Central memory CD4-positive, alpha-beta T cell (primary cell): Measurements from ENCODE around the gene SCAF11.
"Not testable (repeated sequence)": the region's sequence is repeated elsewhere in the genome, so short reads cannot be mapped to it uniquely, and the experiment has no call there.

Experiments used
- DNase-seq: peaks from one replicate; pipeline ENCODE4 v3.0.0; 2022
- total RNA-seq, 3 experiments: gene quantifications; one replicate each; lab custom pipeline; 2026; lab: John Stamatoyannopoulos, UW

The SCAF11 gene
- total RNA-seq: 206 to 384 (median 299) reads per million in 3 experiments

GRCh38 chr12:45990468-45991283 lies at the start of gene SCAF11:
Gene SCAF11, minus strand, starts transcription at chr12:45990574. Its CDS starts 26,407 bp downstream, at chr12:45964167.
- DNase-seq: peak; percentile 100

- DNase-seq: not testable (repeated sequence)
Measured at GRCh38 chr12:46037066-46037465, 46.7 kb upstream of the SCAF11 start.

GRCh38 chr12:46027172-46027571 lies 36.8 kb upstream of the SCAF11 start:
- DNase-seq: no peak

GRCh38 chr12:46024099-46024498 lies 33.7 kb upstream of the SCAF11 start:
- no peak for DNase-seq

GRCh38 chr12:46020768-46021167 lies 30.4 kb upstream of the SCAF11 start:
- no peak for DNase-seq

GRCh38 chr12:46018712-46019111 lies 28.3 kb upstream of the SCAF11 start:
- not testable (repeated sequence) for DNase-seq

GRCh38 chr12:46017866-46018375 lies 27.5 kb upstream of the SCAF11 start:
- not testable (repeated sequence) for DNase-seq

- DNase-seq: no peak
Measured at GRCh38 chr12:46005823-46006222, 15.4 kb upstream of the SCAF11 start.

GRCh38 chr12:46005151-46005797 lies 14.9 kb upstream of the SCAF11 start:
- DNase-seq: no peak

GRCh38 chr12:46004715-46005114 lies 14.3 kb upstream of the SCAF11 start:
- no peak for DNase-seq

- DNase-seq: not testable (repeated sequence)
Measured at GRCh38 chr12:46000076-46000475, 9.7 kb upstream of the SCAF11 start.

- no peak for DNase-seq
Measured at GRCh38 chr12:45994736-45995135, 4.4 kb upstream of the SCAF11 start.

GRCh38 chr12:45991284-45992249 lies 1.2 kb upstream of the SCAF11 start:
- peak; percentile 82 for DNase-seq

- DNase-seq: peak; percentile 43
Measured at GRCh38 chr12:45989721-45990467, 480 bp downstream of the SCAF11 start.

GRCh38 chr12:45989287-45989686 lies 1.1 kb downstream of the SCAF11 start:
- no peak for DNase-seq

- DNase-seq: no peak
Measured at GRCh38 chr12:45988264-45988663, 2.1 kb downstream of the SCAF11 start.

GRCh38 chr12:45987340-45987727 lies 3.0 kb downstream of the SCAF11 start:
- DNase-seq: no peak

- DNase-seq: no peak
Measured at GRCh38 chr12:45986641-45987339, 3.6 kb downstream of the SCAF11 start.

GRCh38 chr12:45981075-45981837 lies 9.1 kb downstream of the SCAF11 start:
- no peak for DNase-seq

- no peak for DNase-seq
Measured at GRCh38 chr12:45980540-45980939, 9.8 kb downstream of the SCAF11 start.
